DOHH2 (cell line): ENCODE measurements around the gene RGS7.
"Not testable (repeated sequence)": the region's sequence is repeated elsewhere in the genome, so short reads cannot be mapped to it uniquely, and the experiment has no call there.

ENCODE experiments used
- H3F3A ChIP-seq: fragments of 200-600 bp; sonication (generic), shearing (Covaris generic); 2 replicates; pipeline ENCODE4 v1.6.0; 2016; ENCODE audit warnings: antibody characterized with exemption, mild to moderate bottlenecking; ENCODE audit not compliant: control insufficient read depth, insufficient read depth
- H3K27ac ChIP-seq: fragments of 200-600 bp; sonication (generic); 2 replicates; pipeline ENCODE4 v1.5.1; 2014; ENCODE audit warnings: low read depth, mild to moderate bottlenecking, low read length, moderate library complexity
- H3K27me3 ChIP-seq: fragments of 200-600 bp; sonication (generic); 2 replicates; pipeline ENCODE4 v1.6.1; 2014; ENCODE audit warnings: mild to moderate bottlenecking, low read length, mixed read lengths; ENCODE audit not compliant: control insufficient read depth
- H3K36me3 ChIP-seq: fragments of 200-600 bp; sonication (generic); 2 replicates; pipeline ENCODE4 v1.6.1; 2014; ENCODE audit warnings: mild to moderate bottlenecking, low read length, moderate library complexity, mixed read lengths; ENCODE audit not compliant: control insufficient read depth
- H3K4me1 ChIP-seq: fragments of 200-600 bp; sonication (generic); 2 replicates; pipeline ENCODE4 v1.6.1; 2014; ENCODE audit warnings: mild to moderate bottlenecking, low read length, mixed read lengths; ENCODE audit not compliant: control insufficient read depth
- H3K4me2 ChIP-seq: fragments of 200-600 bp; sonication (generic); 2 replicates; pipeline ENCODE4 v1.6.0; 2014; ENCODE audit warnings: mild to moderate bottlenecking, low read length, moderate library complexity
- H3K4me3 ChIP-seq: fragments of 200-600 bp; sonication (generic); 2 replicates; pipeline ENCODE4 v1.5.1; 2014; ENCODE audit warnings: mild to moderate bottlenecking, low read length, mixed read lengths
- H3K79me2 ChIP-seq: fragments of 200-600 bp; sonication (generic); 2 replicates; pipeline ENCODE4 v1.6.1; 2014; ENCODE audit warnings: mild to moderate bottlenecking, low read length, mixed read lengths; ENCODE audit not compliant: control insufficient read depth
- H3K9me2 ChIP-seq: fragments of 200-600 bp; sonication (generic); replicated peaks from 2 replicates; pipeline ENCODE4 v1.6.1; 2014; ENCODE audit warnings: mild to moderate bottlenecking, low read length, mixed read lengths; ENCODE audit not compliant: control insufficient read depth
- H3K9me3 ChIP-seq: fragments of 200-600 bp; sonication (generic); 2 replicates; pipeline ENCODE4 v1.6.1; 2014; ENCODE audit warnings: antibody characterized with exemption, low read length, mixed read lengths; ENCODE audit not compliant: control insufficient read depth, insufficient read depth
- H4K20me1 ChIP-seq: fragments of 200-600 bp; sonication (generic); 2 replicates; pipeline ENCODE4 v1.6.0; 2014; ENCODE audit warnings: low read depth, mild to moderate bottlenecking, antibody characterized with exemption, low read length, moderate library complexity; ENCODE audit not compliant: control insufficient read depth, insufficient read depth
- EZH2phosphoT487 ChIP-seq: fragments of 200-600 bp; sonication (generic); IDR thresholded peaks from 2 replicates; pipeline ENCODE4 v1.6.1; 2017; ENCODE audit warnings: borderline replicate concordance, mild to moderate bottlenecking, antibody characterized with exemption, low read length, moderate library complexity, mixed read lengths
- TF ChIP-seq, protein P1 (sequence below): fragments of 200-600 bp; sonication (generic); IDR thresholded peaks from one replicate; pipeline ENCODE4 v1.5.1; 2014; ENCODE audit warnings: antibody characterized with exemption, mild to moderate bottlenecking, low read depth, low read length; ENCODE audit not compliant: poor library complexity, severe bottlenecking

The RGS7 gene

DNA sequence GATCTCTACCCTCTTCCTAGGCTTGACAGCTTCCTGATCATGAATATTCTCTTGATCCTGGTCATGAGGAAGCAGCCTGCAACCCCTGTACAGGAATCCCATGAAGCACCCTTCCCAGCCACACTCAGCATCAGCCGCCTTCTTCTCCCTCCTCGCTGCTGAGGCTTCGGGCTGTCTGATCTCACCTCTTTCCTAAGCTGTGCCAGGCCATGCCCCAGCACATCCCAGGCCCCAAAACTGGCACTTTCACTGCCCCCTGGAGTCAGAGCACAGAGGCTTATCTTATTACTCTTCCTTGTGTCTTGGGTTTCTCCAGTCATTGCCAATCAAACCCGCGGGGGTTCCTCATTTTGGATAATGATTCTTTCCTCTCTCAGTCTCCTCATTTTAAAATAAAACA lies 259.5 kb downstream of the RGS7 start:
- Histone ChIP-seq H3F3A (no peaks in the 10 kb centered on the region), H3K79me2 (no peaks in the 10 kb centered on the region), H3K9me2 (no peaks in the 10 kb centered on the region), H3K36me3 (no peaks in the 10 kb centered on the region), H3K27ac (no peak overlapping the region), H3K27me3 (no peaks in the 10 kb centered on the region), H4K20me1 (no peaks in the 10 kb centered on the region), H3K4me3 (no peak overlapping the region), H3K4me1 (no peaks in the 10 kb centered on the region), H3K9me3 (no peaks in the 10 kb centered on the region), H3K4me2 (no peak overlapping the region)
- TF ChIP-seq, protein P1, sequence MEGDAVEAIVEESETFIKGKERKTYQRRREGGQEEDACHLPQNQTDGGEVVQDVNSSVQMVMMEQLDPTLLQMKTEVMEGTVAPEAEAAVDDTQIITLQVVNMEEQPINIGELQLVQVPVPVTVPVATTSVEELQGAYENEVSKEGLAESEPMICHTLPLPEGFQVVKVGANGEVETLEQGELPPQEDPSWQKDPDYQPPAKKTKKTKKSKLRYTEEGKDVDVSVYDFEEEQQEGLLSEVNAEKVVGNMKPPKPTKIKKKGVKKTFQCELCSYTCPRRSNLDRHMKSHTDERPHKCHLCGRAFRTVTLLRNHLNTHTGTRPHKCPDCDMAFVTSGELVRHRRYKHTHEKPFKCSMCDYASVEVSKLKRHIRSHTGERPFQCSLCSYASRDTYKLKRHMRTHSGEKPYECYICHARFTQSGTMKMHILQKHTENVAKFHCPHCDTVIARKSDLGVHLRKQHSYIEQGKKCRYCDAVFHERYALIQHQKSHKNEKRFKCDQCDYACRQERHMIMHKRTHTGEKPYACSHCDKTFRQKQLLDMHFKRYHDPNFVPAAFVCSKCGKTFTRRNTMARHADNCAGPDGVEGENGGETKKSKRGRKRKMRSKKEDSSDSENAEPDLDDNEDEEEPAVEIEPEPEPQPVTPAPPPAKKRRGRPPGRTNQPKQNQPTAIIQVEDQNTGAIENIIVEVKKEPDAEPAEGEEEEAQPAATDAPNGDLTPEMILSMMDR: no peak
- no peak for TF ChIP-seq EZH2phosphoT487

DNA sequence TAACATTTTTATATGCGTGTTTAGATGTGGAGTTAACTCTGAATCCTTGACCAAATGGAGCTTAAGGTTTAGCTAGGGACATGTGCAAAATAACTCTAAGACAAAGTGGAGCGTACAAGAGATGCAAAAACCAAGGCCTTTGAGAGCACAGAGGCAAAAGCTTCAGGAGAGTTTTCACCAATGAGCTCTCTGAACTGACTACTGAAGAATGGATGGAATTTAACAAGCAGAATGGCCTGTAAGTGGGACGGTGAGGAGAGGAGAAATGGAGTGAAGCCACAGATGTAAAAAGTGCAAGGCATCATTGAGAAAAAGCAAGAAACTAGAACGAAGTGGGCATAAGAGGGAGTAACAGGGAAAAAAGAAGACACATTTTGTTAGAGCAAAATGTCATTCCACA lies 260.0 kb downstream of the RGS7 start:
- no peaks in the 10 kb centered on the region for H3K9me2 ChIP-seq
- TF ChIP-seq, protein P1: no peak
- no peak for TF ChIP-seq EZH2phosphoT487
- no peak overlapping the region for H3K27ac ChIP-seq
- H3K4me2 ChIP-seq: no peak overlapping the region
- H3K79me2 ChIP-seq: no peaks in the 10 kb centered on the region
- no peaks in the 10 kb centered on the region for H3F3A ChIP-seq
- no peaks in the 10 kb centered on the region for H4K20me1 ChIP-seq
- H3K4me3 ChIP-seq: no peak overlapping the region
- no peaks in the 10 kb centered on the region for H3K27me3 ChIP-seq
- H3K9me3 ChIP-seq: no peaks in the 10 kb centered on the region
- H3K4me1 ChIP-seq: no peaks in the 10 kb centered on the region
- H3K36me3 ChIP-seq: no peaks in the 10 kb centered on the region

- Histone ChIP-seq H3K79me2 (no peaks in the 10 kb centered on the region), H3K4me1 (no peaks in the 10 kb centered on the region), H3K36me3 (no peaks in the 10 kb centered on the region), H3K4me3 (no peak overlapping the region), H3F3A (no peaks in the 10 kb centered on the region), H4K20me1 (no peaks in the 10 kb centered on the region), H3K27ac (no peak overlapping the region), H3K27me3 (no peaks in the 10 kb centered on the region), H3K9me2 (no peaks in the 10 kb centered on the region), H3K9me3 (no peaks in the 10 kb centered on the region), H3K4me2 (no peak overlapping the region)
- TF ChIP-seq, protein P1: no peak
- TF ChIP-seq EZH2phosphoT487: no peak
Measured at GRCh38 chr1:241095847-241096246, 261.2 kb downstream of the RGS7 start.

- Histone ChIP-seq H3K9me2 (no peaks in the 10 kb centered on the region), H3K36me3 (no peaks in the 10 kb centered on the region), H3K4me3 (no peak overlapping the region), H3K27me3 (no peaks in the 10 kb centered on the region), H4K20me1 (no peaks in the 10 kb centered on the region), H3K4me2 (no peak overlapping the region), H3K9me3 (no peaks in the 10 kb centered on the region), H3K27ac (no peak overlapping the region), H3F3A (no peaks in the 10 kb centered on the region), H3K4me1 (no peaks in the 10 kb centered on the region), H3K79me2 (no peaks in the 10 kb centered on the region)
- no peak for TF ChIP-seq EZH2phosphoT487
- TF ChIP-seq, protein P1: no peak
Measured at GRCh38 chr1:241090798-241091197, 266.2 kb downstream of the RGS7 start.

- not testable (repeated sequence) for H3K36me3 ChIP-seq, H3K4me3 ChIP-seq, H3K4me2 ChIP-seq, H3K9me2 ChIP-seq, H3K79me2 ChIP-seq, H3K27ac ChIP-seq, H3K9me3 ChIP-seq, H3F3A ChIP-seq, H3K27me3 ChIP-seq, H4K20me1 ChIP-seq, H3K4me1 ChIP-seq
Measured at GRCh38 chr1:241089066-241089465, 267.9 kb downstream of the RGS7 start.
